K562 (cell line): ENCODE data around the gene TMEM19.

Experiments used
- CHD2 ChIP-seq: IDR thresholded peaks from 2 replicates; pipeline ENCODE4 v1.6.1; 2011; ENCODE audit warnings: low read depth, low read length
- TCFL5 ChIP-seq: fragments of 250-450 bp; sonication (Bioruptor Pico); conservative IDR thresholded peaks from 2 replicates; pipeline ENCODE4 v1.6.1; 2021; ENCODE audit warnings: mild to moderate bottlenecking, moderate library complexity, matching md5 sums
- TF ChIP-seq, protein P1 (sequence below): sonication (generic); formaldehyde crosslinking; IDR thresholded peaks from 2 replicates; pipeline ENCODE4 v1.9.0; 2022; ENCODE audit warnings: mild to moderate bottlenecking, missing genetic modification reagents
- TF ChIP-seq, protein P2 (sequence below), 2 experiments: fragments of 450-650 bp; formaldehyde crosslinking in 1 of 2; IDR thresholded peaks; 2 replicates each; pipeline versions ENCODE4 v1.4.0 to v1.6.1; 2014 to 2020; ENCODE audit warnings: mild to moderate bottlenecking in 2 of 2, borderline replicate concordance in 1 of 2, low read depth in 1 of 2

DNA sequence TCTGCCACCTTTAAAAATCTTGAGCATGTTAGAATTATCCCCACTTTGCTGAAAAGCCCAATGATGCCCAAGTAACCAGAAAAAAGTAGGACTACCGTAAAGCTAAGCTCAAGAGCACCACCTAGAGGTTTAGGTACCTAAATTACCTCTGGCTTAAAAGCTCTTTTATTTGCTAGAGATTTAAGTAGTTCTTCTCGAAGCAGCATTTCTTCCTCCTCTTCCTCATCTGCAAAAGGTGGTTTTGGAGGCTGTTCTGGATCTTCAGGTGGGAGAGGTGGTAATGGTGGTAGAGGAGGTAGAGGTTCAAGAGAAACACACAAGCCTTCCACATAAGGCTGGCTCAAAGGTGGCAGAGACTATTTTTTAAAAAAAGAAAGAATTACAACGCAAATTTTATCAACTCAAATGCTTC lies 49.2 kb upstream of the TMEM19 start:
- TF ChIP-seq, protein P1, sequence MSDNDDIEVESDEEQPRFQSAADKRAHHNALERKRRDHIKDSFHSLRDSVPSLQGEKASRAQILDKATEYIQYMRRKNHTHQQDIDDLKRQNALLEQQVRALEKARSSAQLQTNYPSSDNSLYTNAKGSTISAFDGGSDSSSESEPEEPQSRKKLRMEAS (CRISPR knock-in tag), result no peak
- TF ChIP-seq CHD2 (no peak), TCFL5 (no peak)
- TF ChIP-seq, protein P2, sequence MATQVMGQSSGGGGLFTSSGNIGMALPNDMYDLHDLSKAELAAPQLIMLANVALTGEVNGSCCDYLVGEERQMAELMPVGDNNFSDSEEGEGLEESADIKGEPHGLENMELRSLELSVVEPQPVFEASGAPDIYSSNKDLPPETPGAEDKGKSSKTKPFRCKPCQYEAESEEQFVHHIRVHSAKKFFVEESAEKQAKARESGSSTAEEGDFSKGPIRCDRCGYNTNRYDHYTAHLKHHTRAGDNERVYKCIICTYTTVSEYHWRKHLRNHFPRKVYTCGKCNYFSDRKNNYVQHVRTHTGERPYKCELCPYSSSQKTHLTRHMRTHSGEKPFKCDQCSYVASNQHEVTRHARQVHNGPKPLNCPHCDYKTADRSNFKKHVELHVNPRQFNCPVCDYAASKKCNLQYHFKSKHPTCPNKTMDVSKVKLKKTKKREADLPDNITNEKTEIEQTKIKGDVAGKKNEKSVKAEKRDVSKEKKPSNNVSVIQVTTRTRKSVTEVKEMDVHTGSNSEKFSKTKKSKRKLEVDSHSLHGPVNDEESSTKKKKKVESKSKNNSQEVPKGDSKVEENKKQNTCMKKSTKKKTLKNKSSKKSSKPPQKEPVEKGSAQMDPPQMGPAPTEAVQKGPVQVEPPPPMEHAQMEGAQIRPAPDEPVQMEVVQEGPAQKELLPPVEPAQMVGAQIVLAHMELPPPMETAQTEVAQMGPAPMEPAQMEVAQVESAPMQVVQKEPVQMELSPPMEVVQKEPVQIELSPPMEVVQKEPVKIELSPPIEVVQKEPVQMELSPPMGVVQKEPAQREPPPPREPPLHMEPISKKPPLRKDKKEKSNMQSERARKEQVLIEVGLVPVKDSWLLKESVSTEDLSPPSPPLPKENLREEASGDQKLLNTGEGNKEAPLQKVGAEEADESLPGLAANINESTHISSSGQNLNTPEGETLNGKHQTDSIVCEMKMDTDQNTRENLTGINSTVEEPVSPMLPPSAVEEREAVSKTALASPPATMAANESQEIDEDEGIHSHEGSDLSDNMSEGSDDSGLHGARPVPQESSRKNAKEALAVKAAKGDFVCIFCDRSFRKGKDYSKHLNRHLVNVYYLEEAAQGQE (IDR thresholded peaks at IDR 0.05; ENCODE audit: borderline replicate concordance), result 0 out of 2 replicates have a peak, but pooled peaks have one; percentile 10
- TF ChIP-seq, protein P2 (CRISPR knock-in tag; IDR thresholded peaks at IDR 0.05; ENCODE audit: low read depth), result no peak
